Cortex of kidney (tissue), 1 donor: ENCODE measurements around the gene TNFSF15.

Experiments used
- DNase-seq: peaks from one replicate; lab custom pipeline; 2025; lab: John Stamatoyannopoulos, UW

Gene TNFSF15

DNA sequence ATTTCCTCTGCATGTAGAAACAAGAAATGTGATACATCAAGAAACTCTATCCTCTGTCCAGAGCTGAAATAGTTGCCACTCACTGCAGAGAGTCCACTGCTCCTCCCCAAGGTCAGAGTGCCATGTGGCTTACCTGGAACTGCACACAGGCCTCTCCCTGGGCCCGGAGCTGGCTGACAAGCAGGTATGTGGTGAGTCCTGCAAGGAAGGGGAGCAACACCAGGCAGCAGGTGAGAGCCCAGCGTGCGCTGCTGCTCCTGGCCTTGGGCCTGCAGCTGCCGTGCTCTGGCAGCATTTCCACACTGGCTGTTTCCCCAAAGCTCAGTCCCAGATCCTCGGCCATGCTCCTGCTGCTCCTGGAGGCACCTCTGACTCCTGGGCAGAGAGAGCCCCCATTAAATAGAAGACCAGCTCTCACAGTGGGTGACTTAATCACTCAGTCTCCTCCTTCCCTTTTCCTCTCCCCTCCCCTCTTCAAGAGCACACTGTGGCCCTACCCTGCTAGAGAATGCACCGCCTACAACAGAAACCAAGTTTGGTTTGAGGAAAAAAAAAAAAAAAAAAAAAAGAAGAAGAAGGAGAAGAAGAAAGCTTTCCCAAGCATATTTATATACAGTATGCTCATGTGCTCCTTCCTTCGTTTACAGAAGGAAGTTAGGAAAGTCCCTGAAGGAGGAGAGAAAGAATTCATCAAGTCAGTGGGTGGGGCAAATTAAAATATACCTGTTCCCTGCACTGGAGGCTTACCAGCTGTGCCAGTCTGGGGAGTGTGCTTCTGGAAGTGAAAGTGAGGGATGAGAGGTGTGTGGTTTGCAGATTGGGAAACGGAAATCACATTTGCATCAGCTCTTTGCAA lies at the start of gene TNFSF15:
Gene TNFSF15 (minus strand): TSS at position 370 of the 856 bp plus-strand sequence. CDS start 27 bp downstream, at position 343.
- no peak for DNase-seq

DNA sequence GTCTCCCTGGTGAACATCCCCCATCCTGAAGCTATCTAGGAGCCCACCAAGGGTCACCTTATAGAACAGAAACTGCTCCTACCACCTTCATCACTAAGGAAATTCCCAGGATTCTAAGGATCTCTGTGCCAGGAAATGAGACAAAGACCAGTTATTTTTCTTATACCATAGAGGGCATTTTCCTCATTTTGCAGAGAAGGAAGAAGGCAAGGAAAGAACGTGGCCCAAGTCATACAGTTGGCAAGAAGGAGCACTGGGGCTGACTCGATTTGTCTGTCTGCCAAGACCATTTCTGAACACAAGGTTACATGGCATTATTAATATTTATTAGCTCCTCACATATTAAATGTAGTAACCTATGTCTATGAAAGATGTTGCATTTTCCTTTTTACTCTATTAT lies 49.6 kb upstream of the TNFSF15 start:
- no peak for DNase-seq

DNA sequence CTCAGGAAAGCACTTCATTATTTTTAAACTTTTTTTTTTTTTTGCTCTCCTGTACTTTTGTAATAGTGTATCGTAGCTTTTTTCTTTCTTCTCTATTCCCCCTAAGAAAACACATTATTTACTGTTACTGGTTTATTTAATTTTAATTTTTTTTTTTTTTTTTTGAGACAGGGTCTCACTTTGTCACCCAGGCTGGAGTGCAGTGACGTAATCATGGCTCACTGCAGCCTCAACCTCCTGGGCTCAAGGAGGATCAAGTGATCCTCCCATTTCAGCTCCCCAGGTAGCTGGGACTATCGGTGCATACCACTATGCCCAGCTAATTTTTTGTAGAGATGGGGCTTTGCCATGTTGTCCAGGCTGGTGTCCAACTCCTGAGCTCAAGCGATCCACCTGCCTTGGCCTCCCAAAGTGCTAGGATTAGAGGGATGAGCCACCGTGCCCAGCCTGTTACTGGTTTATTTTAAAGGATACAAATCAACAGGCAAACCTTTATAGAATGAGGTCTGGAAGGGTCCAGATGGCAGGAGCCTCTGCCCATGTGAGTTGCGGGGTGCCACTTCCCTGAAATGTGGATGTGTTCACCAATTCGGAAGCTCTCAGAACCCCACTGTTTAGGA lies 49.0 kb upstream of the TNFSF15 start:
- DNase-seq, result no peak

GRCh38 chr9:114853071-114853855 lies 47.4 kb upstream of the TNFSF15 start:
- no peak for DNase-seq

DNA sequence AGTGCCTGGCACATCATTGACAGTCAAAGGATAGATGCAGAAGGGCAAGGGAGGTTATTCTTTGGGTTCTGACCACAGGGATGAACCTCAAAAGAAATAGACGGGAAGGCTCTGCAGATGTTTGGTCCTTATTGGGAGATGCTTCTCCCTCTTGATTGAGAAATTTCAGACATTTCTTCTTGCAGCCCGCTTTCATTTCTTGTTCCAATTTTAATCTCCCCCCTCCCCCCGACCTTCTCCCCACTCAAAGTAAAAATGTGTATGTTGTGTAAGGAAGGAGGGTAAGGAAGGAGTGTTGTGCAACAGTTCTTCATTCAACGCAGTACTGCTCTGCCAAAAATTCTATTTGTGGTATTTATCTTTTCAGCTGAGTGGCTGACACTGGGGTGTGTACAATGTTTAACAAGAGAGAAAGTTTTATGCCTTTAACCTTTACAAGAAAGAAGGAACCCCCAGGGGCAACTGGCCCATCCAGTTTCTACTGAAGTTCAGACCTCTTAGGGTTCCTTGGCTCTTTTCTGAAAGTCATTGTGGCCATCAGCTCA lies 46.3 kb upstream of the TNFSF15 start:
- DNase-seq, result no peak

GRCh38 chr9:114851306-114851705 lies 45.5 kb upstream of the TNFSF15 start:
- no peak for DNase-seq

DNA sequence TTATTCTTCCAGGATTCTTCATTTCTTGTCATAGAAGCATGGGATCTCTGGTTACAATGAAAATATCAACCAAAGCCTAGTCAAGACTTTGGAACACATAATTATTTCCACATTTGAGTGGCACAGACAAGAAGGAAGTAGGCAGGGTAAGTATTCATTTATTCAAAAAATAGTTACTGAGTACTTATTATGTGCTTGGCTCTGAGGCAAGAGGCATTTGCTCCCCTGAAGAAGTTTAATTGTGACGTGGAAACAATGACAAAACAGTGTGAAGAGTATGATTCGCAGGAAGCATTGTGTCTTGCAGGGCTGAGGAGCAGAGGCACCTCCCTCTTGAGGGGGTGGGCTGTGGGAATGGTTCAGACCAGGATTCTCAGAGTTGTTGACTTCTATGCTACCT lies 45.0 kb upstream of the TNFSF15 start:
- DNase-seq, result no peak

DNA sequence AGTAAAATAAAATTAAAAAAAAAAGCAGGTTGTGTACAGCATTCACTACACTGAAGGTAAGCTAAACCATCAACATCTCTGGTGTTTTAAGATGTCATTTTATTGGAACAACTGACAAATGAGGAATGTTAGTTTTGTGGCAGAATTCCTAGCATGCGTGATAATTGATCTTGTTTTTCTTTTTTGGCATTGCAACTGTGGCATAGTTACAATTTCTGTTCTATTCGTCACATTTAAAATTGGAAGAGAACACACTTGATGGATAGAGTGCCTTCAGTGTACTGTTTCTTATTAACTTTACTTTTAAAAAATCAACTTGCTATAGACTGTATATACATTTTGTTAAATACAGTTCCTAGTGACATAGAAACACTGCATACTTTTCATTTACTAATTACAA lies 43.6 kb upstream of the TNFSF15 start:
- DNase-seq, result no peak

DNA sequence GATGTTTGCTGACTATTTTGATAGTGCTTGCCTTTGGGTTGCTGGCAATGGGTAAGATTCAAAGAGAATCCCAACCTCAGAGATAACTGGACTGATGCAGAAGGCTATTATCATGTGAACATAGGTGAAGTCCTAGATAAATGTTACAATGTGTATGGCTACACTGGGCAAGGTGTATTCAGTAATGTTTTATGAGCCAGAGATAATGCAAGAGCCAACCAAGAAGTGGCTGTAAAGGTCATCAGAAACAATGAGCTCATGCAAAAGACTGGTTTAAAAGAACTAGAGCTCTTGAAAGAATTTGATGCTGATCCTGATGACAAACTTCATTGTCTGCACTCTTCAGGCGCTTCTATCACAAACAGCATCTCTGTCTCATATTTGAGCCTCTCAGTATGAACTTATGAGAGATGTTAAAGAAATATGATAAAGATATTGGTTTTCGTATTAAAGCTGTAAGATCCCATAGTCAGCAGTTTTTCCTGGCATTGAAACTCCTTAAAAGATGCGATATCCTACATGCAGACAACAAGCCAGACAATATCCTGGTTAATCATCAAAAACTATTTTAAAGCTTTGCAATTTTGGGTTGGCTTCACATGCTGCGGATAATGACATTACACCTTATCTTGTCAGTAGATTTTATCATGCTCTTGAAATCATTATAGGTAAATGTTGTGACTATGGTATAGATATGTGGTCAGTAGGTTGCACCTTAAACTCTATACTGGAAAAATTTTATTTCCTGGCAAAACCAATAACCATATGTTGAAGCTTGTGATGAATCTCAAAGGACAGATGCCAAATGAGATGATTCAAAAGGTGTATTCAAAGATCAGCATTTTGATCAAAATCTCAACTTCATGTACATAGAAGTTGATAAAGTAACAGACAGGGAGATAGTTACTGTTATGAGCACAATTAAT lies 41.9 kb upstream of the TNFSF15 start:
- DNase-seq, result no peak

DNA sequence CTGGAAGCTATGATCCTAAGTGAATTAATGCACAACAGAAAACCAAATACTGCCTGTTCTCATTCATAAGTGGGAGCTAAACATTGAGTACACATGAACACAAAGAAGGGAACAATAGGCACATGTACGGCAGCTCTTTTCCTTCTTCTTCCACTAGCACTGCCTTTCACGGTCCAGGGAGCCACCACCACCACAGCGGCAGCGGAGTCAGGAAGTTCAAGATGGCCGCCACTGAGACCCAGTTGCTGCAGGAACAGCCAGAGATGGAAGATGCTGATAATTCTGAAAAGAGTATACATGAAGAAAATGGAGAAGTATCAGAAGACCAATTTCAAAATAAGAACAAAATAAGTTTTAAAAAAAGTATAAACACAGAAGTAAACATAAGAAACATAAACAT lies 39.5 kb upstream of the TNFSF15 start:
- DNase-seq, result no peak

DNA sequence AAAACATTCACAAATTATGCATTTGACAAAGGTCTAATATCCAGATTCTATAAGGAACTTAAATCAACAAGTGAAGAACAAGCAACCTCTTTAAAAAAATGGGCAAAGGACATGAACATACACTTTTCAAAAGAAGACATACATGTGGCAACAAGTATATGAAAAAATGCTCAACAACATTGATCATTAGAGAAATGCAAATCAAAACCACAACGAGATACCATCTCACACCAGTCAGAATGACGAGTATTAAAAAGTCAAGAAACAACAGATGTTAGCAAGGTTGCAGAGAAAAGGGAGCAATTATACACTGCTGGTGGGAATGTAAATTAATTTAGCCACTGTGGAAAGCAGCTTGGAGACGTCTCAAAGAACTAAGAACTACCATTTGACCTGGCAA lies 38.9 kb upstream of the TNFSF15 start:
- DNase-seq, result no peak

DNA sequence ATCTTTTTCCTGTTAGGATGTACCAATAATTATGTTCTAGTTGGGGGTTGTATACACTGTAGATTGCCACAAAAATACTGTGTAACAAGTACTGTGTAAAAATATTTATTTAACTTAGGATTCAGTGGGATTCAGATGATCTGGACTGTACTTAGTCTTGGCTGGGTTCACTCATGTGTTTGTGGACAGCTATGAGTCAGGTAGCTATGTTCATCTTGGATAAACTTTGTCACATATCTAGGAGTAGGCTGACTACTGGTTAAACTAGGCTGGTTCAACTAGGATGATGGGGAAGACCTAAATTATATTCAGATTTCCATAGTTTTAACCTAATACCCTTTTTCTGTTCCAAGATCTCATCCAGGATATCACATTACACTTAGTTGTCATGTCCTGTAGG lies 32.1 kb upstream of the TNFSF15 start:
- no peak for DNase-seq

GRCh38 chr9:114836769-114837168 lies 30.9 kb upstream of the TNFSF15 start:
- no peak for DNase-seq

DNA sequence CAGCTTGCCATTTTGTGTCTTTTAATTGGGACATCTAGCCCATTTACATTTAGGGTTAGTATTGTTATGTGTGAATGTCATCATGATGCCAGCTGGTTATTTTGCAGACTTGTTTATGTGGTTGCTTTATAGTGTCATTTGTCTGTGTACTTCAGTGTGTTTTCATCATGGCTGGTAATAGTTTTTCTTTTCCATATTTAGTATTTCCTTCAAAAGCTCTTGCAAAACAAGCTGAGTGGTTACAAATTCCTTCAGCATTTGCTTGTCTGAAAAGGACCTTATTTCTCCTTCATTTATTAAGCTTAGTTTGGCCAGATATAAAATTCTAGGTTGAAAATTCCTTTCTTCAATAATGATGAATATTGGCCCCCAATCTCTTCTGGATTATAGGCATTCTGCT lies 28.5 kb upstream of the TNFSF15 start:
- DNase-seq, result no peak

- DNase-seq, result no peak
Observed at GRCh38 chr9:114830546-114830945, 24.7 kb upstream of the TNFSF15 start.

DNA sequence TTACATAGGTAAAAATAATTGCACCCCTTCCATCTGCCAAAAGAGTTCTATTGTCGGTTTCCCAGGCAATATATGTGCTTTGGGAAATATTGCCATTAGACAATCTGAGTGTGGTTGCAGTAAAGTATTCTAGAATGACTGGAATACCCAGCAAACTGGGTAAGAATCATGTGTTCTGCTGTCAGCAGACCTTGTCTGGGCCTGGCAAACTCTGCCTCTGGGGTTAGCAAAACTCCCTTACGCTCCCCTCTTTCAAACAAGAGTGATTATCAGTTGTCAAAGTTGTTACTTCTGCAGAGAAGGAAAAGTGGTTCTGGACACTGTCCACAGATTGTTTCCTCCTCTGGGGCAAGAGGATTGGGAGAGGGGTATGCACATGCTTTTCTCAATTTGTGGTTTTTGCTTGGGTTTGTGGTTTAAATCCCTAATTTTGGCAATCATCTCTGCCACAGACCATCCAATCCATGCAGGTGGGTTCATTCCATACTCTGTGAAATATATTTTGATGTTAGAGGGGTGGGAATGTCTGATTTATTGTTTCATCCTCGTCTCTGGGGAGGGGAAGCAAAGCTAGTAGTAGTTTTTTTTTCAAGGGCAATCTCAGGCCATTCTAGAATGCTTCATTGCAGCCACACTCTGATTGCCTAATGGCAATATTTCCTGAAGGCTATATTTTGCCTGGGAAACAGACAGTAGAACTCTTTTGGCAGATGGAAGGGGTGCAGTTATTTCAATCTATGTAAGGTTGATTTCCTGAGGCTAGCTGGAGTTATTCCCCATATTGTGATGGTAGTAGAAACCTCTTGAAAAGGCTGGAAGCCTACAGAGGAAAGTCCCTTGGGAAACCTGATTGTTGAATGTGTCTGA lies 24.0 kb upstream of the TNFSF15 start:
- no peak for DNase-seq

GRCh38 chr9:114828303-114828650 lies 22.4 kb upstream of the TNFSF15 start:
- no peak for DNase-seq

- DNase-seq, result no peak
Observed at GRCh38 chr9:114827641-114828302, 21.9 kb upstream of the TNFSF15 start.

DNA sequence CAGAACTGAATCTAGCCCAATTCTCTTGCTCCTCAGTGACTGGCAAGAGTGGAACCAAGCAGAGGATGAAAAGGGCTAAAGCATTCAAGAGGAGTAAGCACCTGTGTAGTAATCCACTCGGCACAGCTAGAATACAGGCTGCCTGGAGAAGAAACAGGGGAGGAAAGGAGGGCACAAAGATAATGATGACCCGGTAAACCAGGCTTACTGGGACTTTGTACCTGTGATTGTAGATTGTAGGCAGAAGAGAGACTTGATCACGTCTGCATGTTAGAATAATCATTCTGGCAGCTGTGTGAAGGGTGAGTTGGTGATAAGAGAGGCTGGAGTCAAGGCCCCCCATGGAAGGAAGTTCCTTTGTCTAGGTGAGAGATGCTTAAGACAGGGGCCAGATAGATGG lies 20.6 kb upstream of the TNFSF15 start:
- DNase-seq, result no peak
